Heart left ventricle (tissue), 16 donors: Measurements from ENCODE around the gene MKX. TPM values are rescaled to one million over a fixed set of nuclear protein-coding genes. Genes with fewer than 3 reads are reported as not detected.

Experiments
- ATAC-seq, 4 donors: fragments of 200-7000 bp; cut with Tn5 transposase; one replicate each; pipeline ENCODE4 v1.9.1; 2020 to 2022; ENCODE audit warnings: moderate library complexity in 4 of 4, mild to moderate bottlenecking in 3 of 4, moderate number of reproducible peaks in 1 of 4
- DNase-seq, 5 donors: peaks; one replicate each; pipeline ENCODE4 v3.0.0-alpha.2; 2020
- H3K27ac ChIP-seq, 12 donors: fragments of 200-600 bp; sonication (generic) in 4 of 12; one replicate each; pipeline versions ENCODE4 v1.5.0 to v1.8.0; 2016 to 2022; ENCODE audit warnings: mild to moderate bottlenecking in 2 of 12
- H3K27me3 ChIP-seq, 9 donors: fragments of 200-600 bp; sonication (generic) in 2 of 9; one replicate each; pipeline versions ENCODE4 v1.5.1 to v1.8.0; 2016 to 2022; ENCODE audit warnings: mild to moderate bottlenecking in 3 of 9
- H3K36me3 ChIP-seq, 9 donors: fragments of 200-600 bp; sonication (generic) in 2 of 9; one replicate each; pipeline versions ENCODE4 v1.5.0 to v1.8.0; 2018 to 2022; ENCODE audit warnings: mild to moderate bottlenecking in 2 of 9
- H3K4me1 ChIP-seq, 12 donors: fragments of 200-600 bp; sonication (generic) in 4 of 12; one replicate each; pipeline versions ENCODE4 v1.5.0 to v1.8.0; 2016 to 2022; ENCODE audit warnings: mild to moderate bottlenecking in 3 of 12
- H3K4me3 ChIP-seq, 12 donors: fragments of 200-600 bp; sonication (generic) in 4 of 12; one replicate each; pipeline versions ENCODE4 v1.5.0 to v1.8.0; 2017 to 2022; ENCODE audit warnings: mild to moderate bottlenecking in 9 of 12, moderate library complexity in 4 of 12
- H3K9me3 ChIP-seq, 12 donors: fragments of 200-600 bp; sonication (generic) in 4 of 12; one replicate each; pipeline versions ENCODE4 v1.5.0 to v1.8.0; 2016 to 2022; ENCODE audit warnings: mild to moderate bottlenecking in 1 of 12
- POLR2A ChIP-seq, 2 donors: fragments of 450-650 bp; IDR thresholded peaks; one replicate each; pipeline ENCODE4 v1.6.1; 2017; ENCODE audit warnings: antibody characterized with exemption in 2 of 2, mild to moderate bottlenecking in 2 of 2, moderate library complexity in 2 of 2
- WGBS, 4 donors: extraction: QIAGEN DNeasy Blood & Tissue Kit in 2 of 4; methylation state at CpG; one replicate each; pipeline versions ENCODE4 v1.1.5 to v1.1.7; 2013 to 2018; 5-methylcytosine and 5-hydroxymethylcytosine counted together
- intact Hi-C, 10 donors: fragments of 100-400 bp; cut with DNase I; formaldehyde crosslinking; loops; one replicate each; pipeline versions ENCODE4 v1.11.1 to v1.14.2; 2022
- polyA plus RNA-seq, 2 donors: library from polyadenylated mRNA; stranded (reverse); fragments of 200-250 nt; gene quantifications; one replicate each; pipeline ENCODE4 v1.2.3, GENCODE V29; 2013
- total RNA-seq, 9 donors: library from RNA; depleted of rRNA in 2 of 9; stranded (reverse); fragments of >200 nt in 2 of 9; fragmentation: NEBNext Ultra II Directional in 3 of 9; extraction: Animal tissue kit (Norgen Biotek cat#: 25700) in 3 of 9; gene quantifications; one replicate each; pipeline versions ENCODE4 v1.1.0 to v1.2.4, GENCODE V29; 2016 to 2023
- TF ChIP-seq, protein P1 (sequence below), 12 donors: fragments of 200-600 bp; sonication (generic) in 4 of 12; IDR thresholded peaks; one replicate each; pipeline versions ENCODE4 v1.5.0 to v1.8.0; 2018 to 2022; ENCODE audit warnings: antibody characterized with exemption in 12 of 12, mild to moderate bottlenecking in 5 of 12
- donor health status: ischemic (EF 13 %, LVEDD 7.1; RV severe dilation, severe dysfunction).
- donor health status: healthy with polysubstance abuse.
- donor health status: DM: no; HTN: yes; CAD: no.
- donor health status: DM: no; HTN: no; CAD: no.
- donor health status: ischemic (EF 25% LVEDD 6.9; RV normal size, moderate dysfunction).
- donor health status: ischemic (EF 25% LVEDD 5.7; RV mildly dilated, moderate dysfunction).
- donor health status: healthy.
- donor health status: DM: yes; HTN: yes; CAD: no.
- donor health status: ischemic (EF 35%, LVEDD 5.7; RV mildly dilated, moderate dysfunction).
- donor health status: nonischemic (EF 11% LVEDD 7.7; RV severe dilation, severe dysfunction).
- donor health status: DM: yes; HTN: yes; CAD: no.
- donor health status: PGD.
- donor health status: ischemic (EF 29% LVEDD 5.4; RV normal size, mild dysfunction).
- donor health status: nonischemic (EF 23%, LVEDD 6.1; RV moderate dilation, normal function).

The MKX gene
- total and polyA plus RNA-seq, 11 donors, result 0.06 to 1.5 (median 0.56) TPM; not detected in 4

DNA sequence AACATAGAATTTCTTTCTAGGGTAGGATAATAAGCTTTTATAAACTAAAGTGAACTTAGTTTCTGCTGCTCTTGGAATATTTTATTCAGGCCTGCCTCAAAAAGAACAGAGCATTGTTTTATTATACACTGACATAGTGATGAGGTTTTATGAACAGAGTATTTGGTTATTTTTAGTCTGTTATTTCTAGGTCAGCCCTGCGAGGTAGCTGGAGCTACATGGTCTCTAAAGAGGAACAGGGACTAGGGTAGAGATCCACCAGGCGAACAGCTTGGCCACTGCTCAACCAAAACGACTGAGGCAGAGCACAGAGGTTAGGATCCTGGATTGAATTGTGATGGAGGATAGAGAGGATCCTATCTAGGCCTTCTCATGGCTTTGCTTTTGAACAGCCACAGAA, 53.0 kb downstream of the MKX start:
- TF ChIP-seq, protein P1, sequence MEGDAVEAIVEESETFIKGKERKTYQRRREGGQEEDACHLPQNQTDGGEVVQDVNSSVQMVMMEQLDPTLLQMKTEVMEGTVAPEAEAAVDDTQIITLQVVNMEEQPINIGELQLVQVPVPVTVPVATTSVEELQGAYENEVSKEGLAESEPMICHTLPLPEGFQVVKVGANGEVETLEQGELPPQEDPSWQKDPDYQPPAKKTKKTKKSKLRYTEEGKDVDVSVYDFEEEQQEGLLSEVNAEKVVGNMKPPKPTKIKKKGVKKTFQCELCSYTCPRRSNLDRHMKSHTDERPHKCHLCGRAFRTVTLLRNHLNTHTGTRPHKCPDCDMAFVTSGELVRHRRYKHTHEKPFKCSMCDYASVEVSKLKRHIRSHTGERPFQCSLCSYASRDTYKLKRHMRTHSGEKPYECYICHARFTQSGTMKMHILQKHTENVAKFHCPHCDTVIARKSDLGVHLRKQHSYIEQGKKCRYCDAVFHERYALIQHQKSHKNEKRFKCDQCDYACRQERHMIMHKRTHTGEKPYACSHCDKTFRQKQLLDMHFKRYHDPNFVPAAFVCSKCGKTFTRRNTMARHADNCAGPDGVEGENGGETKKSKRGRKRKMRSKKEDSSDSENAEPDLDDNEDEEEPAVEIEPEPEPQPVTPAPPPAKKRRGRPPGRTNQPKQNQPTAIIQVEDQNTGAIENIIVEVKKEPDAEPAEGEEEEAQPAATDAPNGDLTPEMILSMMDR (IDR thresholded peaks at IDR 0.05), result no peak
- no peak for TF ChIP-seq POLR2A (IDR thresholded peaks at IDR 0.05)
- ATAC-seq (peak in 2 of 4 donors; percentile 29 to 77), DNase-seq (no peak)
- Histone ChIP-seq H3K27ac (peak overlapping the region in 3 of 12 donors; percentile 1 to 48 (median 14)), H3K36me3 (no peaks in the 10 kb centered on the region), H3K9me3 (peaks cover 0 to 3% (median 0%) of the 10 kb centered on the region in 12 donors), H3K4me3 (no peak overlapping the region), H3K4me1 (peaks cover 0 to 18% (median 3%) of the 10 kb centered on the region in 12 donors), H3K27me3 (no peaks in the 10 kb centered on the region)
- intact Hi-C loops, result no loop called here
- 28 to 51% (median 39%) methylated on average over 3 of the region's 3 CpGs for WGBS, 4 donors

DNA sequence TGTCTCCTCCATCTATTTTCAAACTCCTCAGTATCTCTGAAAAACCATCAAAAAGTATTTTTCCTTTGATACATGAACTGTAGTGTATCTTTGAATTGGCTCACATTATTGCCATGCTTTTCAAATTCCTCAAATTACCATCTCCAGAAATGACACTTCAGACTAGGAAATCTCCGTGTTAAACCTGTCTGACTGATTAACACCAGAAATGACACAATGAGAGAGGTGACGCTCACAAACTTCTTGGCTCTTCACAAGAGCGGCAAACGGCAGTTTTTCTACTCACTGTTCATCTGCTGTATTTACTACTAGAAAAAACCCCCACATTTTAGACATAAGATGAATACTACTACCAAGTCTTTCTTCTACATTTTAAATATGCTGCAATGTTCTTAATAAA, 56.6 kb downstream of the MKX start:
- intact Hi-C loops, result no loop called here
- Histone ChIP-seq H3K27me3 (no peaks in the 10 kb centered on the region), H3K36me3 (no peaks in the 10 kb centered on the region), H3K27ac (no peak overlapping the region), H3K4me1 (peaks cover 0 to 19% (median 3%) of the 10 kb centered on the region in 12 donors), H3K4me3 (no peak overlapping the region), H3K9me3 (peaks cover 0 to 3% (median 0%) of the 10 kb centered on the region in 12 donors)
- WGBS, 4 donors, result 79 to 86% (median 85%) methylated on average over 4 of the region's 4 CpGs
- ATAC-seq (no peak), DNase-seq (no peak)
- TF ChIP-seq POLR2A (IDR thresholded peaks at IDR 0.05), result no peak
- TF ChIP-seq, protein P1 (IDR thresholded peaks at IDR 0.05), result no peak

DNA sequence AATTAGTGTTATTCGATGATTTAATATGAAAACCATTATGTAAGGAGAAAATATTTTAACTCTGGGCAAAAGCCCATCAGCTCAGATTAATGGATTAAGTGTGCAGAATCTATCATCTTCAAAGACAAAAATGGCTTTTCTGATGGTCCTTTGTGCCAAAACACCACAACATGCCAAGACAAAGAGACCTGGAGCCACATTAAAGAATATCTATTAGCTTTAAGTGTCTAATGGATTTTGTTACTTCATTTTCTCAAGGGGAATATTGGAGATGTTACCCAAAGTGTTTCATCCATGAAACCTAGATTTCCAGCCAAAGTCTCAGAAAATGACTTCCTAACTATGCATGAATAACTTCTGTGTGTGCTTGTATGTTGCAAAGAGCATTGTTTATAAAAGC, 57.3 kb downstream of the MKX start:
- no peak for ATAC-seq
- H3K27ac ChIP-seq, result no peak overlapping the region
- 78 to 87% (median 85%) methylated on average over 1 of the region's 1 CpG for WGBS, 4 donors

DNA sequence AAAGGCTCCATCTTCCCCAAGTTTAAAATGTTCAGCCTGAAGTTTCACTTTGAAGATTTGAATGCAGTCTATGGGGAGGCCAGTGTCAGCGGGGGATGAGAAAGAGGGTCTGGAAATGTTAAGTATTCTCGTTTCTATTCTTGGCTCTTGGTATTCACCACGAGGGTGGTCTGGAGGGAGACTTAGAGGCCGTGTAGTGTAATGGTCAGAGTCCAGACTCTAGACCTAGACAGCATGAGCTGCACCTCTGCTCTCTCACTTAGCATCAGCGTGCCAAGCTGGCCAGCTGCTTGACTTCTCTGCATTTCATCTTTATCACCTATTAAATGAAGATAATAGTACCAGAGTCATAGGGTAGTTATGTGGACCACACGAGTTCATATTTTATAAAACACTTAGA, 57.9 kb downstream of the MKX start:
- DNase-seq (no peak), ATAC-seq (peak in 2 of 4 donors; percentile 52 to 75)
- 22 to 31% (median 27%) methylated on average over 4 to 6 of the region's 6 CpGs for WGBS, 4 donors
- Histone ChIP-seq H3K9me3 (peaks cover 0 to 3% (median 0%) of the 10 kb centered on the region in 12 donors), H3K4me1 (peaks cover 0 to 16% (median 1%) of the 10 kb centered on the region in 12 donors), H3K36me3 (no peaks in the 10 kb centered on the region), H3K27ac (no peak overlapping the region), H3K27me3 (no peaks in the 10 kb centered on the region), H3K4me3 (no peak overlapping the region)
- TF ChIP-seq POLR2A (IDR thresholded peaks at IDR 0.05), result no peak
- intact Hi-C loops, result no loop called here

More for the DNA sequence above, 57.3 kb downstream of the MKX start:
- H3K27me3 ChIP-seq, result no peaks in the 10 kb centered on the region
- H3K4me3 ChIP-seq, result no peak overlapping the region
- H3K9me3 ChIP-seq, result peaks cover 0 to 3% (median 0%) of the 10 kb centered on the region in 12 donors
- DNase-seq, result no peak
- H3K4me1 ChIP-seq, result peaks cover 0 to 19% (median 3%) of the 10 kb centered on the region in 12 donors
- no peaks in the 10 kb centered on the region for H3K36me3 ChIP-seq
- TF ChIP-seq POLR2A (IDR thresholded peaks at IDR 0.05), result no peak
- TF ChIP-seq, protein P1 (IDR thresholded peaks at IDR 0.05), result no peak
- intact Hi-C loops, result no loop called here

DNA sequence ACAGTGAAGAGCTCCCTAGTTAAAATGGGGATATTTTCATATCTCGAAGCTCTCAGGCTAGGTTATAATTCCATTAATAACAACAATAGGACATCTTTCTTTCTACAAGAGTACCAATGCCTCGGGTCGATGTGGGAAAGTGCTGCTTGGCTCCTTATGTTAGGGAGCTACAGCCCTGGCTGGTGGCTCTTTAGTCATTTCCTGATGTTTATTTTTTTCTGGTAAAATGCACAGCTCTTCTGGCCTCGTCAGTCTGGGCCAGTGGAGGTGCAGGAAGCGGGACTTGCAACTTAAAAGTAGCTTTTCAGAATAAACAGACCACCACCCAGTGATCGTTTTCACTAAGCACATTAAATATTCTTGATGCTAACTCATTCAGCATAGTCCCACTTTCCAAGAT, 58.3 kb downstream of the MKX start:
- Histone ChIP-seq H3K27me3 (no peaks in the 10 kb centered on the region), H3K36me3 (no peaks in the 10 kb centered on the region), H3K4me3 (no peak overlapping the region), H3K4me1 (peaks cover 0 to 11% (median 0%) of the 10 kb centered on the region in 12 donors), H3K9me3 (peaks cover 0 to 3% (median 0%) of the 10 kb centered on the region in 12 donors), H3K27ac (no peak overlapping the region)
- intact Hi-C loops, result no loop called here
- ATAC-seq, result no peak
- DNase-seq, result no peak
- 58 to 63% (median 62%) methylated on average over 6 of the region's 6 CpGs for WGBS, 4 donors
- TF ChIP-seq, protein P1 (IDR thresholded peaks at IDR 0.05), result no peak
- no peak for TF ChIP-seq POLR2A (IDR thresholded peaks at IDR 0.05)
